ENCODE data around the gene PAPPA. TPM values are rescaled to one million over a fixed set of nuclear protein-coding genes. Genes with fewer than 3 reads are reported as not detected.
A peak's percentile ranks its signal among the peaks of the same experiment; 100 is the strongest.

Gene PAPPA
- total RNA-seq, 1 donor from 2014 or later: 1.3 TPM

DNA sequence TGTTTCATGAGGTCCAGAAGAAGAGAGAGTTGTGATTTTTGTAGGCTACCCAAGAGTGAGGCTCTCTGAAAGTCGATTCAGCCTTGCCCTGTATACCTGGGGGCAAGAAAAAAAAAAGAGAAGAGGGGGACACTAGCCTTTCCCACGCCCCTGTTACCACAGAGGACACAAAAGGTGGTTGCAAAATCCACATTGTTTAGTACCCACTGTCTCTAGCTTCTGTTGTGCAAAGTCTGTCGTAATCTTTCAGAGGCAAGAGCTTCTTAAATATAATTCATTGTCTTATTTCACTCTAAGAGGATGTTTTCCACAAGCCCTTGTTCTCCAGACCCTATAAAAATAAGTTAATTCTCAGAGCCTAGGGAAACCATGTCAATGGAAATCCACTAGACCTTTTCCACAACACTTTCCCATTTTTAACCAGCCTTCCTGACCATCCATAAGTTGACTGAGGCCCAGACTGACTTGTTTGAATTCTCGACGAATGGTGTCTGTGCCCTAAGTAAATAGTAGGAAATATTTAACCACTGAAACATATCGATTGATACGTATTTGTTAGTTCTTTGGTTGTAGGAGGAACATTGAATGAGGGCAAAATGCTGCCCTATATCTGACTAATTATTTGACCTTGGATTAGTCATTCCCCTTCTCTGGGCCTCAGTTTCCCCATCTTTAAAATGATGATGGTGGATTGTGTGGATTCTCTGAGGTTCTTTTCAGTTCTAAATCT is 182.7 kb downstream of the PAPPA start:
- FAIRE-seq (no peak), DNase-seq (ENCODE audit: low read depth) (no peak)
- Histone ChIP-seq H3K36me3 (ENCODE audit: control insufficient read depth, insufficient read depth, low read length) (no peaks in the 10 kb centered on the region), H3K27me3 (ENCODE audit: control insufficient read depth, insufficient read depth, low read length) (peaks cover 2% of the 10 kb centered on the region), H3K4me3 (ENCODE audit: low read depth, low read length) (no peak overlapping the region)
- TF ChIP-seq, protein P1, sequence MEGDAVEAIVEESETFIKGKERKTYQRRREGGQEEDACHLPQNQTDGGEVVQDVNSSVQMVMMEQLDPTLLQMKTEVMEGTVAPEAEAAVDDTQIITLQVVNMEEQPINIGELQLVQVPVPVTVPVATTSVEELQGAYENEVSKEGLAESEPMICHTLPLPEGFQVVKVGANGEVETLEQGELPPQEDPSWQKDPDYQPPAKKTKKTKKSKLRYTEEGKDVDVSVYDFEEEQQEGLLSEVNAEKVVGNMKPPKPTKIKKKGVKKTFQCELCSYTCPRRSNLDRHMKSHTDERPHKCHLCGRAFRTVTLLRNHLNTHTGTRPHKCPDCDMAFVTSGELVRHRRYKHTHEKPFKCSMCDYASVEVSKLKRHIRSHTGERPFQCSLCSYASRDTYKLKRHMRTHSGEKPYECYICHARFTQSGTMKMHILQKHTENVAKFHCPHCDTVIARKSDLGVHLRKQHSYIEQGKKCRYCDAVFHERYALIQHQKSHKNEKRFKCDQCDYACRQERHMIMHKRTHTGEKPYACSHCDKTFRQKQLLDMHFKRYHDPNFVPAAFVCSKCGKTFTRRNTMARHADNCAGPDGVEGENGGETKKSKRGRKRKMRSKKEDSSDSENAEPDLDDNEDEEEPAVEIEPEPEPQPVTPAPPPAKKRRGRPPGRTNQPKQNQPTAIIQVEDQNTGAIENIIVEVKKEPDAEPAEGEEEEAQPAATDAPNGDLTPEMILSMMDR (IDR thresholded peaks at IDR 0.05; ENCODE audit: insufficient read depth, low read length, severe bottlenecking): no peak

DNA sequence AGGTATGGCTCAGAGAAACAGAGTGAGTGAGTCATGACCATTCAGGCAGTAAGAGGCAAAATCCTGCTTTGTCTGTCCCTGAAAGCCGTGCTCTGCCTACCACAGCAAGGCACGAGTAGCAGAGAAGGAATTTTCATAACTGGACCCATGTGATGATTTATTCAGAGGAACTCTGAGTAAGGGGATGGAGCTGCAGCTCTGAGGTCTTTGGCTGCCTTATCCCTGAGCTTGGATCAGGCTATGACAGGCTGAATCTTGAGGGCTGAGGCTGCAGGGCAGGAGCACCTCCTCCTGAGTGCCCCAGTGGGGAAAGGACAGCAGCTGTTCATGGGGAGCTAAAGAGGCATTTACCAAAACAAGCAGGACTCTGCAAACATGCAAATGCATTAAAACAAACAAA is 183.4 kb downstream of the PAPPA start:
- TF ChIP-seq, protein P1 (IDR thresholded peaks at IDR 0.05; ENCODE audit: insufficient read depth, low read length, severe bottlenecking): no peak
- FAIRE-seq: no peak
- no peaks in the 10 kb centered on the region for H3K36me3 ChIP-seq (ENCODE audit: control insufficient read depth, insufficient read depth, low read length)
- H3K27me3 ChIP-seq (ENCODE audit: control insufficient read depth, insufficient read depth, low read length): peaks cover 2% of the 10 kb centered on the region
- no peak overlapping the region for H3K4me3 ChIP-seq (ENCODE audit: low read depth, low read length)
- peak; percentile 48 for DNase-seq (ENCODE audit: low read depth)

DNA sequence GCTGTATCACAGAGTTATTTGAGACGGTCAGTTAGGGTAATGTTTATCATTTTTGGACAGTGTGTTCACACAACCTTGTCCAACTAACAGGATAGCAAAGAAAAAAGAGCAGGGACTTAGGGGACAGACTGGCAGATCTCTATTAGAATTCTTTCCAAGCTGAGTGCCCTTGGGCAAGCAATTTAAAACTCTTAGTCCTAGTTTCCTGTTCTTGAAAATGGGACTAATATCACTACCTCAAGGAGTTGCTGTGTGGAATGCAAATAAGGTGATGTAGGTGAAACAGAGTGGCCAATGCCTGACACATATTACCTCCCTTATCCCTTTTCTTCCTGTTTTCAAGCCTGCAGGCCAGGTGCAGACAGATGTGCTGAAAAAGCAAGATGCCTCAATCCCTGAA is 186.7 kb downstream of the PAPPA start:
- H3K4me3 ChIP-seq (ENCODE audit: low read depth, low read length): no peak overlapping the region
- FAIRE-seq (no peak), DNase-seq (ENCODE audit: low read depth) (no peak)
- H3K27me3 ChIP-seq (ENCODE audit: control insufficient read depth, insufficient read depth, low read length): no peaks in the 10 kb centered on the region
- TF ChIP-seq, protein P1 (IDR thresholded peaks at IDR 0.05; ENCODE audit: insufficient read depth, low read length, severe bottlenecking): no peak
- H3K36me3 ChIP-seq (ENCODE audit: control insufficient read depth, insufficient read depth, low read length): no peaks in the 10 kb centered on the region

DNA sequence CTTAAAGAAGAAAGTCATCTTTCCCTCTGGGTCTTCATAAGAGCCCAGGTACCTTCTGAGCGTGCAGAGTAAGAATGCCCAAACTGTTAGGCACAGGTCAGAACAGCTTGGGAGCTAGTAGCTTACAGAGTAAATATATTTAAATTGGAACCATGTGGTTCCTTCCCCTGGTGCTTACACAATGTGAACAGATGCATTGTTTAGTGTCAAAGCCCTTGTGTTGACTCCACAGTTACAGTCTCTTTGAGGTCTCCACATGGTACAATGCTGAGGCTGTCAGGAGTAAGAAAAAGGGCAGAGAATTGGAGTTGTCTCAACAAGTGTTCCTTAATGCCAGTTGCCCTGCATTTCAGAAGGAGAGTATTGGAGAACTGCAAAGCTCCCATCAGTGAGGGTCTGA is 188.5 kb downstream of the PAPPA start:
- H3K36me3 ChIP-seq (ENCODE audit: control insufficient read depth, insufficient read depth, low read length): no peaks in the 10 kb centered on the region
- FAIRE-seq (no peak), DNase-seq (ENCODE audit: low read depth) (no peak)
- no peaks in the 10 kb centered on the region for H3K27me3 ChIP-seq (ENCODE audit: control insufficient read depth, insufficient read depth, low read length)
- no peak overlapping the region for H3K4me3 ChIP-seq (ENCODE audit: low read depth, low read length)
- TF ChIP-seq, protein P1 (IDR thresholded peaks at IDR 0.05; ENCODE audit: insufficient read depth, low read length, severe bottlenecking): no peak

DNA sequence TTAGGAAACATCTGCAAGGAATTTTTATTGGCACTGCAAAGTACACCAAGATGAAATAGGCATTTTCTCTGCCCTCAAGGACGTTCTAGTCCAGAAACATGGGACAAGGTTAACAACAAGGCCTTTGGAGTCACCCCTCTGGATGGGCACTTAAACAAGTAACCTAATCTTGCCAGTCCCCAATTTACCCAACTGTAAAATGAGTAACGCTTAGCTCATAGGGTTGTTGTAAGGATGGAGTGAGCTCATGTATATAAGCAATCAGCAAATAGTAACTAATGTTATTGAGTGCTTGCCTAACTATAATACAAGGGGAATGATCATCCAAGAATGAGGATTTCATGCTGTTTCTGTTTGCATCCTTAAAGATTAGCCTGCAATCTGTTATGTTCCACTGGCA is 189.3 kb downstream of the PAPPA start:
- Histone ChIP-seq H3K36me3 (ENCODE audit: control insufficient read depth, insufficient read depth, low read length) (no peaks in the 10 kb centered on the region), H3K27me3 (ENCODE audit: control insufficient read depth, insufficient read depth, low read length) (no peaks in the 10 kb centered on the region), H3K4me3 (ENCODE audit: low read depth, low read length) (no peak overlapping the region)
- TF ChIP-seq, protein P1 (IDR thresholded peaks at IDR 0.05; ENCODE audit: insufficient read depth, low read length, severe bottlenecking): no peak
- FAIRE-seq (no peak), DNase-seq (ENCODE audit: low read depth) (peak; percentile 58)

DNA sequence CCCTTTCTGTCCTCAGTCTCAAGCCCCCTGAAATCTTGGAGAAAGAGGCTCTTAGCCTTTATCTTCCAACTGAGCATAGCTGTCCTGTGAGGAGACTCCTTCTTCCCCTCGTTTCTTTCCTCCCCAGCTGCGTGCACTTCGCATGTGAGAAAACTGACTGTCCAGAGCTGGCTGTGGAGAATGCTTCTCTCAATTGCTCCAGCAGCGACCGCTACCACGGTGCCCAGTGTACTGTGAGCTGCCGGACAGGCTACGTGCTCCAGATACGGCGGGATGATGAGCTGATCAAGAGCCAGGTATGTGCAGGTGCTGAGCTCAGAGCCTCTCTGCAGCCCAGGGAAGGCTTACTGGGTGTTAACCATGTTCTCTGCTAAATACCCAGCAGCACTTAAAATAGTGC is 190.8 kb downstream of the PAPPA start:
- FAIRE-seq (no peak), DNase-seq (ENCODE audit: low read depth) (no peak)
- Histone ChIP-seq H3K4me3 (ENCODE audit: low read depth, low read length) (no peak overlapping the region), H3K36me3 (ENCODE audit: control insufficient read depth, insufficient read depth, low read length) (no peaks in the 10 kb centered on the region), H3K27me3 (ENCODE audit: control insufficient read depth, insufficient read depth, low read length) (no peaks in the 10 kb centered on the region)
- TF ChIP-seq, protein P1 (IDR thresholded peaks at IDR 0.05; ENCODE audit: insufficient read depth, low read length, severe bottlenecking): no peak
